ENCODE results near the gene ADPRHL1. TPM values are rescaled to one million over a fixed set of nuclear protein-coding genes. Genes with fewer than 3 reads are reported as not detected.

ADPRHL1 gene
- polyA plus RNA-seq, 1 donor (not counting 4 experiments of a cell fraction or from before 2014, with no cell fraction given): 1.2 TPM

GRCh38 chr13:113422807-113423519 is 30.3 kb downstream of the ADPRHL1 start:
- Histone ChIP-seq H2AFZ (ENCODE audit: control insufficient read depth, low read length) (no peak overlapping the region), H3K4me3 (ENCODE audit: control insufficient read depth in 2 of 3, extremely low read depth in 1 of 3, insufficient read depth in 2 of 3, low read depth in 1 of 3, low read length in 3 of 3) (no peak overlapping the region), H3K4me2 (ENCODE audit: control insufficient read depth, extremely low read depth, insufficient read depth, low read depth, low read length) (no peak overlapping the region), H4K20me1 (ENCODE audit: control insufficient read depth, extremely low read depth, insufficient read depth, low read length) (no peaks in the 10 kb centered on the region), H3K27me3 (ENCODE audit: control insufficient read depth, extremely low read depth, insufficient read depth, low read length) (no peaks in the 10 kb centered on the region), H3K9ac (ENCODE audit: control insufficient read depth, extremely low read depth, insufficient read depth, low read length) (no peak overlapping the region), H3K79me2 (ENCODE audit: control insufficient read depth, insufficient read depth, low read length) (no peaks in the 10 kb centered on the region), H3K27ac (ENCODE audit: control insufficient read depth, insufficient read depth, low read length) (no peak overlapping the region), H3K36me3 (ENCODE audit: control insufficient read depth in 2 of 2, extremely low read depth in 1 of 2, insufficient read depth in 2 of 2, low read length in 2 of 2) (no peaks in the 10 kb centered on the region), H3K9me3 (ENCODE audit: control insufficient read depth, low read depth, low read length) (no peaks in the 10 kb centered on the region), H3K9me1 (ENCODE audit: control insufficient read depth, extremely low read depth, insufficient read depth, low read length) (no peaks in the 10 kb centered on the region), H3K4me1 (ENCODE audit: control insufficient read depth, extremely low read depth, insufficient read depth, low read length) (no peaks in the 10 kb centered on the region)
- no peak for TF ChIP-seq CTCF (optimal IDR thresholded peaks at IDR 0.05 in 1 of 3, IDR thresholded peaks at IDR 0.05 in 1 of 3, conservative IDR thresholded peaks at IDR 0.05 in 1 of 3; ENCODE audit: extremely low read depth in 1 of 3, insufficient read depth in 2 of 3, low read length in 3 of 3)
- no peak for TF ChIP-seq EZH2 (IDR thresholded peaks at IDR 0.05; ENCODE audit: low read length)
- DNase-seq (ENCODE audit: low read depth, low spot score) (no peak), FAIRE-seq (no peak)
- dilution Hi-C loops (cut with MboI; ENCODE audit: extremely low pct_ligation_motif_present, low sequenced_read_pairs): no loop called here

DNA sequence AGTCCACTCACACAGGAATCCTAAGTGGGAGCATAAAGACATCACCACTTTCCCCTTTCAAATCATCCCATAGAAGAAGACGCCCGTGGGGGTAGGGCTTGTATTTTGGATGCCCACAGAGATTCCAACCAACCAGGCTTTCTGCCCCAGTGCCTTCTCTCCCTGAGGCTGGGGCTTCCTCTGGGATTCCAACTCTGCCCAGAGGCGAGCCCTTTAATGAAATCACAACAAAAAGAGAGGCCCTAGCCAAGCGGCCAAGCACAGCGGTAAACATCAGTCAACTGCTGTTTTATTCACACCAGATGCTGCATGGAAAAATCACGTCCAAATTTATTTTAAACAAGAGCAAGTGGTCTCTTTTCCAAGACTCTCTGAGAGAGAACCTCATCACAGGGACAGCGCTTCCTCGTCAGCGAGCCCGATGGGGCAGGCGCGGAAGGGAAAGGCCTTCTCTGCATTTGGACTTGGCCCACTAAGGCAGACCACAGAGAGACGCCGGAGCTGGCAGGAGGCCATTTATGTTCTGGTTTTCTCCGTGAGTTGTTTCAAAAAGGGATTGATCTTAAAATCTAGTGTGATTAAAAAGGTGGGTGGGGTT is 31.5 kb downstream of the ADPRHL1 start:
- H2AFZ ChIP-seq (ENCODE audit: control insufficient read depth, low read length): no peak overlapping the region
- DNase-seq (ENCODE audit: low read depth, low spot score) (no peak), FAIRE-seq (no peak)
- no peaks in the 10 kb centered on the region for H3K36me3 ChIP-seq (ENCODE audit: control insufficient read depth in 2 of 2, extremely low read depth in 1 of 2, insufficient read depth in 2 of 2, low read length in 2 of 2)
- no peaks in the 10 kb centered on the region for H3K9me3 ChIP-seq (ENCODE audit: control insufficient read depth, low read depth, low read length)
- H3K9me1 ChIP-seq (ENCODE audit: control insufficient read depth, extremely low read depth, insufficient read depth, low read length): no peaks in the 10 kb centered on the region
- H3K4me2 ChIP-seq (ENCODE audit: control insufficient read depth, extremely low read depth, insufficient read depth, low read depth, low read length): no peak overlapping the region
- peaks cover 3% of the 10 kb centered on the region for H3K27me3 ChIP-seq (ENCODE audit: control insufficient read depth, extremely low read depth, insufficient read depth, low read length)
- H3K4me3 ChIP-seq (ENCODE audit: control insufficient read depth in 2 of 3, extremely low read depth in 1 of 3, insufficient read depth in 2 of 3, low read depth in 1 of 3, low read length in 3 of 3): no peak overlapping the region
- H3K79me2 ChIP-seq (ENCODE audit: control insufficient read depth, insufficient read depth, low read length): no peaks in the 10 kb centered on the region
- H3K27ac ChIP-seq (ENCODE audit: control insufficient read depth, insufficient read depth, low read length): no peak overlapping the region
- no peak overlapping the region for H3K9ac ChIP-seq (ENCODE audit: control insufficient read depth, extremely low read depth, insufficient read depth, low read length)
- no peak for TF ChIP-seq EZH2 (IDR thresholded peaks at IDR 0.05; ENCODE audit: low read length)
- dilution Hi-C loops (cut with MboI; ENCODE audit: extremely low pct_ligation_motif_present, low sequenced_read_pairs): no loop called here
- no peaks in the 10 kb centered on the region for H3K4me1 ChIP-seq (ENCODE audit: control insufficient read depth, extremely low read depth, insufficient read depth, low read length)
- H4K20me1 ChIP-seq (ENCODE audit: control insufficient read depth, extremely low read depth, insufficient read depth, low read length): no peaks in the 10 kb centered on the region

Measured in keratinocyte (primary cell).